ENCODE results near the gene ID2. TPM values are rescaled to one million over a fixed set of nuclear protein-coding genes. Genes with fewer than 3 reads are reported as not detected.

The ID2 gene
- total and polyA plus RNA-seq, 2 of the 13 experiments (the other 11 are each of a cell fraction or from before 2014, with no cell fraction given) = 214 to 719 TPM

DNA sequence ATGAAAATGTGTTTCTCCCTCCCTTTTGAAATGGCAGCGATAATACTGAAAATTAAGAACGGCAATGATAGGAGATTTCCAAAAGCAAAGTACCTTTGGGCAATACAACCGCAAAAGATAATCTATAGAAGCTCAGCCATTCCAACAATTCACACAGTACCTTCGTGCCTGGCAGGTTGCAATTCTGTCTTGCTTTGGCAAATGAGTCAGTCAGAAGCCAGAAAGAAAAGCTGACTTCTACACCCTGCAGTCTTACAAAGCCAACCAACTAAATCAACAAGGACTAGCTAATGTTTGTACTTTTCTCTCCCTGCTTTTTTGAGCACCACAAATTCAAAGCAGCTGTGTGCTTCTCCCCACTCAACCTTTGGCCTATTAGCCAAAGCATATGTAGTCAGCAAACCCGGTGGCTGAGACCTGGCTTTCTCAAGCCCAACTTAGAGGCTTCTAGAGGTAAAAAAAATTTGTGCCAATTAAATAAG lies 25.7 kb upstream of the ID2 start (continued):
- TF ChIP-seq, protein P1, sequence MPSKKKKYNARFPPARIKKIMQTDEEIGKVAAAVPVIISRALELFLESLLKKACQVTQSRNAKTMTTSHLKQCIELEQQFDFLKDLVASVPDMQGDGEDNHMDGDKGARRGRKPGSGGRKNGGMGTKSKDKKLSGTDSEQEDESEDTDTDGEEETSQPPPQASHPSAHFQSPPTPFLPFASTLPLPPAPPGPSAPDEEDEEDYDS (CRISPR knock-in tag; IDR thresholded peaks at IDR 0.05) = peak; percentile 63; the same call in 1 of the 2 replicates
- TF ChIP-seq TEAD2 (CRISPR knock-in tag; IDR thresholded peaks at IDR 0.05) = no peak
- TF ChIP-seq SP1 (IDR thresholded peaks at IDR 0.05) = no peak
- TF ChIP-seq SP1 (CRISPR knock-in tag; IDR thresholded peaks at IDR 0.05) = 0 out of 2 replicates have a peak, but pooled peaks have one; percentile 16
- no peak for TF ChIP-seq NFYB (CRISPR knock-in tag; IDR thresholded peaks at IDR 0.05)
- no peak for TF ChIP-seq SMYD3 (CRISPR knock-in tag; IDR thresholded peaks at IDR 0.05)
- peak; percentile 72; the same call in 1 of the 2 replicates for TF ChIP-seq IRF2 (CRISPR knock-in tag; IDR thresholded peaks at IDR 0.05)
- TF ChIP-seq CENPT (CRISPR knock-in tag; IDR thresholded peaks at IDR 0.05; ENCODE audit: low read depth) = no peak
- no peak for TF ChIP-seq ZEB1 (IDR thresholded peaks at IDR 0.05; ENCODE audit: insufficient replicate concordance, low read depth)
- no peak for TF ChIP-seq REXO4 (CRISPR knock-in tag; IDR thresholded peaks at IDR 0.05; ENCODE audit: borderline replicate concordance)
- TF ChIP-seq, protein P2, sequence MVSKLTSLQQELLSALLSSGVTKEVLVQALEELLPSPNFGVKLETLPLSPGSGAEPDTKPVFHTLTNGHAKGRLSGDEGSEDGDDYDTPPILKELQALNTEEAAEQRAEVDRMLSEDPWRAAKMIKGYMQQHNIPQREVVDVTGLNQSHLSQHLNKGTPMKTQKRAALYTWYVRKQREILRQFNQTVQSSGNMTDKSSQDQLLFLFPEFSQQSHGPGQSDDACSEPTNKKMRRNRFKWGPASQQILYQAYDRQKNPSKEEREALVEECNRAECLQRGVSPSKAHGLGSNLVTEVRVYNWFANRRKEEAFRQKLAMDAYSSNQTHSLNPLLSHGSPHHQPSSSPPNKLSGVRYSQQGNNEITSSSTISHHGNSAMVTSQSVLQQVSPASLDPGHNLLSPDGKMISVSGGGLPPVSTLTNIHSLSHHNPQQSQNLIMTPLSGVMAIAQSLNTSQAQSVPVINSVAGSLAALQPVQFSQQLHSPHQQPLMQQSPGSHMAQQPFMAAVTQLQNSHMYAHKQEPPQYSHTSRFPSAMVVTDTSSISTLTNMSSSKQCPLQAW (CRISPR knock-in tag; IDR thresholded peaks at IDR 0.05) = peak; percentile 88
- no peak for TF ChIP-seq SCMH1 (CRISPR knock-in tag; IDR thresholded peaks at IDR 0.05; ENCODE audit: borderline replicate concordance)
- TF ChIP-seq ZBTB21 (CRISPR knock-in tag; IDR thresholded peaks at IDR 0.05) = 0 out of 2 replicates have a peak, but pooled peaks have one; percentile 16
- TF ChIP-seq ZBTB7A (CRISPR knock-in tag; IDR thresholded peaks at IDR 0.05) = no peak
- TF ChIP-seq, protein P3, sequence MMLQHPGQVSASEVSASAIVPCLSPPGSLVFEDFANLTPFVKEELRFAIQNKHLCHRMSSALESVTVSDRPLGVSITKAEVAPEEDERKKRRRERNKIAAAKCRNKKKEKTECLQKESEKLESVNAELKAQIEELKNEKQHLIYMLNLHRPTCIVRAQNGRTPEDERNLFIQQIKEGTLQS (CRISPR knock-in tag; IDR thresholded peaks at IDR 0.05) = no peak
- no peak for TF ChIP-seq IRX3 (CRISPR knock-in tag; IDR thresholded peaks at IDR 0.05; ENCODE audit: borderline replicate concordance, low read depth)
- TF ChIP-seq REPIN1 (CRISPR knock-in tag; IDR thresholded peaks at IDR 0.05; ENCODE audit: borderline replicate concordance, low read depth) = no peak
- TF ChIP-seq, protein P4, sequence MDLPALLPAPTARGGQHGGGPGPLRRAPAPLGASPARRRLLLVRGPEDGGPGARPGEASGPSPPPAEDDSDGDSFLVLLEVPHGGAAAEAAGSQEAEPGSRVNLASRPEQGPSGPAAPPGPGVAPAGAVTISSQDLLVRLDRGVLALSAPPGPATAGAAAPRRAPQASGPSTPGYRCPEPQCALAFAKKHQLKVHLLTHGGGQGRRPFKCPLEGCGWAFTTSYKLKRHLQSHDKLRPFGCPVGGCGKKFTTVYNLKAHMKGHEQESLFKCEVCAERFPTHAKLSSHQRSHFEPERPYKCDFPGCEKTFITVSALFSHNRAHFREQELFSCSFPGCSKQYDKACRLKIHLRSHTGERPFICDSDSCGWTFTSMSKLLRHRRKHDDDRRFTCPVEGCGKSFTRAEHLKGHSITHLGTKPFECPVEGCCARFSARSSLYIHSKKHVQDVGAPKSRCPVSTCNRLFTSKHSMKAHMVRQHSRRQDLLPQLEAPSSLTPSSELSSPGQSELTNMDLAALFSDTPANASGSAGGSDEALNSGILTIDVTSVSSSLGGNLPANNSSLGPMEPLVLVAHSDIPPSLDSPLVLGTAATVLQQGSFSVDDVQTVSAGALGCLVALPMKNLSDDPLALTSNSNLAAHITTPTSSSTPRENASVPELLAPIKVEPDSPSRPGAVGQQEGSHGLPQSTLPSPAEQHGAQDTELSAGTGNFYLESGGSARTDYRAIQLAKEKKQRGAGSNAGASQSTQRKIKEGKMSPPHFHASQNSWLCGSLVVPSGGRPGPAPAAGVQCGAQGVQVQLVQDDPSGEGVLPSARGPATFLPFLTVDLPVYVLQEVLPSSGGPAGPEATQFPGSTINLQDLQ (CRISPR knock-in tag; IDR thresholded peaks at IDR 0.05) = no peak
- TF ChIP-seq RFX1 (IDR thresholded peaks at IDR 0.05) = no peak
- TF ChIP-seq ZNF660 (CRISPR knock-in tag; IDR thresholded peaks at IDR 0.05; ENCODE audit: borderline replicate concordance, low read depth) = no peak
- no peak for TF ChIP-seq ZFP62 (CRISPR knock-in tag; IDR thresholded peaks at IDR 0.05)
- TF ChIP-seq HCFC1 (IDR thresholded peaks at IDR 0.05; ENCODE audit: low read depth, low read length) = no peak
- no peak for TF ChIP-seq ZNF549 (CRISPR knock-in tag; IDR thresholded peaks at IDR 0.05)
- 0 out of 2 replicates have a peak, but pooled peaks have one; percentile 37 for TF ChIP-seq KLF6 (CRISPR knock-in tag; IDR thresholded peaks at IDR 0.05)
- TF ChIP-seq, protein P5, sequence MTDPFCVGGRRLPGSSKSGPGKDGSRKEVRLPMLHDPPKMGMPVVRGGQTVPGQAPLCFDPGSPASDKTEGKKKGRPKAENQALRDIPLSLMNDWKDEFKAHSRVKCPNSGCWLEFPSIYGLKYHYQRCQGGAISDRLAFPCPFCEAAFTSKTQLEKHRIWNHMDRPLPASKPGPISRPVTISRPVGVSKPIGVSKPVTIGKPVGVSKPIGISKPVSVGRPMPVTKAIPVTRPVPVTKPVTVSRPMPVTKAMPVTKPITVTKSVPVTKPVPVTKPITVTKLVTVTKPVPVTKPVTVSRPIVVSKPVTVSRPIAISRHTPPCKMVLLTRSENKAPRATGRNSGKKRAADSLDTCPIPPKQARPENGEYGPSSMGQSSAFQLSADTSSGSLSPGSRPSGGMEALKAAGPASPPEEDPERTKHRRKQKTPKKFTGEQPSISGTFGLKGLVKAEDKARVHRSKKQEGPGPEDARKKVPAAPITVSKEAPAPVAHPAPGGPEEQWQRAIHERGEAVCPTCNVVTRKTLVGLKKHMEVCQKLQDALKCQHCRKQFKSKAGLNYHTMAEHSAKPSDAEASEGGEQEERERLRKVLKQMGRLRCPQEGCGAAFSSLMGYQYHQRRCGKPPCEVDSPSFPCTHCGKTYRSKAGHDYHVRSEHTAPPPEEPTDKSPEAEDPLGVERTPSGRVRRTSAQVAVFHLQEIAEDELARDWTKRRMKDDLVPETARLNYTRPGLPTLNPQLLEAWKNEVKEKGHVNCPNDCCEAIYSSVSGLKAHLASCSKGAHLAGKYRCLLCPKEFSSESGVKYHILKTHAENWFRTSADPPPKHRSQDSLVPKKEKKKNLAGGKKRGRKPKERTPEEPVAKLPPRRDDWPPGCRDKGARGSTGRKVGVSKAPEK (CRISPR knock-in tag; IDR thresholded peaks at IDR 0.05; ENCODE audit: borderline replicate concordance) = no peak; the same call in 1 of the 2 replicates

Data from HepG2 (cell line).